ENCODE results near the gene AKAP14. TPM values are rescaled to one million over a fixed set of nuclear protein-coding genes. Genes with fewer than 3 reads are reported as not detected.
A peak's percentile ranks its signal among the peaks of the same experiment; 100 is the strongest.

The AKAP14 gene
- total and polyA plus RNA-seq, 2 of the 4 experiments (the other 2 are of a cell fraction), result not detected

DNA sequence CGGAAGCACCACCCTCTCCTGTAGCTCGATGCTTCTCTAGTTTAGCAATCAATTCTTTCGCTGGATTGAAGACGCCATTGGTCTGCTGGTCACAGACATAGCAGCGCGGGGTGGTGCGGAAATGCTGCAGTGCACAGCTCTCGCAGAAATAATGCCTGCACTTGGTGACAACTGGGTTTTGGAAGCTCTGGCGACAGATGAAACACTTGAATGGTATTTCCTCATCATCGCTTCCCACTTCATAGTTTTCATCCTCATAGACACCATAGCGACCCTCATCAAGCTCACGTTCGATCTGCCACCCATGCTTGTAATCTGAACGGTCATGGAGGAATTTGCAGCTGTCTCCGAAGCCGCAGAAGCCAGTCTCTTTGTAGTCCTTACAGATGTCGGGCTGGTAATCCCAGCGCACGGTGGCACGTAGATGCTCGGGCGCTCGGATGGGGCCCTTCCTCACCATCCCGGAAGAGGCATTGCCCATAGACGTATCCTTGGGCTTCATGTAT is 25.0 kb upstream of the AKAP14 start:
- POLR2A ChIA-PET (ENCODE audit: unreplicated experiment), result interaction anchor here (1.0 to 1.1 kb wide), 2 partner anchors 9 to 18 kb away, joined by 3 read pairs; partner anchors contain the start of gene UPF3B
- intact Hi-C loops (cut with micrococcal nuclease), result loop anchor here (2.0 to 5.0 kb wide), 2 partner anchors 80 to 263 kb away; partner anchors contain the start of genes NKRF and RPL39
- no peak for TF ChIP-seq NFE2L2 (IDR thresholded peaks at IDR 0.05; ENCODE audit: low read depth, low read length)
- TF ChIP-seq FOS (IDR thresholded peaks at IDR 0.05; ENCODE audit: low read depth, low read length), result no peak
- TF ChIP-seq POLR2A (IDR thresholded peaks at IDR 0.05; ENCODE audit: low read depth, low read length), result no peak
- no peak for TF ChIP-seq MXI1 (IDR thresholded peaks at IDR 0.05; ENCODE audit: borderline replicate concordance, low read depth, low read length)
- TF ChIP-seq CHD1 (IDR thresholded peaks at IDR 0.05; ENCODE audit: low read depth, low read length), result no peak
- no peak for TF ChIP-seq MAFK (IDR thresholded peaks at IDR 0.05; ENCODE audit: low read depth, low read length)
- TF ChIP-seq, protein P1, sequence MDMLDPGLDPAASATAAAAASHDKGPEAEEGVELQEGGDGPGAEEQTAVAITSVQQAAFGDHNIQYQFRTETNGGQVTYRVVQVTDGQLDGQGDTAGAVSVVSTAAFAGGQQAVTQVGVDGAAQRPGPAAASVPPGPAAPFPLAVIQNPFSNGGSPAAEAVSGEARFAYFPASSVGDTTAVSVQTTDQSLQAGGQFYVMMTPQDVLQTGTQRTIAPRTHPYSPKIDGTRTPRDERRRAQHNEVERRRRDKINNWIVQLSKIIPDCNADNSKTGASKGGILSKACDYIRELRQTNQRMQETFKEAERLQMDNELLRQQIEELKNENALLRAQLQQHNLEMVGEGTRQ (IDR thresholded peaks at IDR 0.05; ENCODE audit: low read depth, low read length), result no peak
- no peak for TF ChIP-seq SMC3 (IDR thresholded peaks at IDR 0.05; ENCODE audit: low read depth, low read length)
- TF ChIP-seq RCOR1 (IDR thresholded peaks at IDR 0.05; ENCODE audit: insufficient replicate concordance, low read length), result no peak
- no peak for TF ChIP-seq RAD21 (IDR thresholded peaks at IDR 0.05; ENCODE audit: low read length)
- TF ChIP-seq, protein P2, sequence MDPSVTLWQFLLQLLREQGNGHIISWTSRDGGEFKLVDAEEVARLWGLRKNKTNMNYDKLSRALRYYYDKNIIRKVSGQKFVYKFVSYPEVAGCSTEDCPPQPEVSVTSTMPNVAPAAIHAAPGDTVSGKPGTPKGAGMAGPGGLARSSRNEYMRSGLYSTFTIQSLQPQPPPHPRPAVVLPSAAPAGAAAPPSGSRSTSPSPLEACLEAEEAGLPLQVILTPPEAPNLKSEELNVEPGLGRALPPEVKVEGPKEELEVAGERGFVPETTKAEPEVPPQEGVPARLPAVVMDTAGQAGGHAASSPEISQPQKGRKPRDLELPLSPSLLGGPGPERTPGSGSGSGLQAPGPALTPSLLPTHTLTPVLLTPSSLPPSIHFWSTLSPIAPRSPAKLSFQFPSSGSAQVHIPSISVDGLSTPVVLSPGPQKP (IDR thresholded peaks at IDR 0.05; ENCODE audit: borderline replicate concordance, low read depth, low read length), result no peak
- no peak for TF ChIP-seq BHLHE40 (IDR thresholded peaks at IDR 0.05; ENCODE audit: low read depth, low read length)
- TF ChIP-seq CEBPB (IDR thresholded peaks at IDR 0.05; ENCODE audit: low read depth, low read length), result no peak; the same call in 1 of the 2 replicates
- no peak for TF ChIP-seq MAZ (IDR thresholded peaks at IDR 0.05; ENCODE audit: borderline replicate concordance, low read depth, low read length)
- TF ChIP-seq, protein P3, sequence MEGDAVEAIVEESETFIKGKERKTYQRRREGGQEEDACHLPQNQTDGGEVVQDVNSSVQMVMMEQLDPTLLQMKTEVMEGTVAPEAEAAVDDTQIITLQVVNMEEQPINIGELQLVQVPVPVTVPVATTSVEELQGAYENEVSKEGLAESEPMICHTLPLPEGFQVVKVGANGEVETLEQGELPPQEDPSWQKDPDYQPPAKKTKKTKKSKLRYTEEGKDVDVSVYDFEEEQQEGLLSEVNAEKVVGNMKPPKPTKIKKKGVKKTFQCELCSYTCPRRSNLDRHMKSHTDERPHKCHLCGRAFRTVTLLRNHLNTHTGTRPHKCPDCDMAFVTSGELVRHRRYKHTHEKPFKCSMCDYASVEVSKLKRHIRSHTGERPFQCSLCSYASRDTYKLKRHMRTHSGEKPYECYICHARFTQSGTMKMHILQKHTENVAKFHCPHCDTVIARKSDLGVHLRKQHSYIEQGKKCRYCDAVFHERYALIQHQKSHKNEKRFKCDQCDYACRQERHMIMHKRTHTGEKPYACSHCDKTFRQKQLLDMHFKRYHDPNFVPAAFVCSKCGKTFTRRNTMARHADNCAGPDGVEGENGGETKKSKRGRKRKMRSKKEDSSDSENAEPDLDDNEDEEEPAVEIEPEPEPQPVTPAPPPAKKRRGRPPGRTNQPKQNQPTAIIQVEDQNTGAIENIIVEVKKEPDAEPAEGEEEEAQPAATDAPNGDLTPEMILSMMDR (conservative IDR thresholded peaks at IDR 0.05; ENCODE audit: low read depth, low read length), result no peak

More for the DNA sequence above, 25.0 kb upstream of the AKAP14 start:
- Histone ChIP-seq H3K4me2 (ENCODE audit: low read depth, low read length) (peak overlapping the region; percentile 89), H2AK5ac (ENCODE audit: low read depth, low read length) (peak overlapping the region; percentile 40; the same call in 1 of the 2 replicates), H3K27ac (ENCODE audit: insufficient read depth, low read length) (peak overlapping the region; percentile 81), H3K4me3 (ENCODE audit: insufficient read depth, low read depth, low read length) (peak overlapping the region; percentile 89), H3K9me3 (ENCODE audit: control insufficient read depth, insufficient read depth, low read length) (no peaks in the 10 kb centered on the region), H4K91ac (ENCODE audit: insufficient read depth, low read depth, low read length) (peak overlapping the region; percentile 65), H3K4ac (ENCODE audit: low read depth, low read length) (peak overlapping the region; percentile 76), H3K79me1 (ENCODE audit: low read depth in 1 of 2, low read length in 2 of 2) (peaks cover 0 to 11% of the 10 kb centered on the region in 2 experiments; a peak in 3 of 4 replicates), H3K36me3 (ENCODE audit: control insufficient read depth, insufficient read depth, low read length) (no peaks in the 10 kb centered on the region; the same call in 1 of the 2 replicates), H3K23ac (ENCODE audit: low read depth, low read length) (peak overlapping the region; percentile 46), H2BK15ac (ENCODE audit: low read depth, low read length) (no peak overlapping the region), H2BK120ac (ENCODE audit: low read depth, low read length) (peak overlapping the region; percentile 8; the same call in 1 of the 2 replicates), H4K20me1 (ENCODE audit: insufficient read depth, low read length) (peaks cover 3% of the 10 kb centered on the region; the same call in 1 of the 2 replicates), H4K8ac (ENCODE audit: low read depth in 2 of 2, low read length in 2 of 2) (peak overlapping the region; percentile 72; a peak in 3 of 4 replicates), H3K9ac (ENCODE audit: low read depth, low read length) (peak overlapping the region; percentile 87), H3K56ac (ENCODE audit: extremely low read depth, insufficient read depth, low read length) (peak overlapping the region; percentile 75), H4K5ac (ENCODE audit: low read depth, low read length) (peak overlapping the region; percentile 67), H2AK9ac (replicated peaks; ENCODE audit: low read depth, low read length, poor library complexity) (peak overlapping the region; percentile 96), H2AFZ (replicated peaks; ENCODE audit: low read length, poor library complexity) (peak overlapping the region; percentile 94), H2BK20ac (ENCODE audit: low read depth, low read length) (no peak overlapping the region), H2BK5ac (ENCODE audit: low read depth, low read length, poor library complexity, severe bottlenecking) (peak overlapping the region; percentile 69), H3K14ac (replicated peaks; ENCODE audit: low read depth, low read length) (peak overlapping the region; percentile 43), H3K18ac (ENCODE audit: low read depth, low read length) (peak overlapping the region; percentile 72; the same call in 1 of the 2 replicates), H3K4me1 (ENCODE audit: control insufficient read depth, insufficient read depth, low read length) (no peaks in the 10 kb centered on the region), H3K9me1 (ENCODE audit: insufficient read depth, low read length) (no peaks in the 10 kb centered on the region), H3K27me3 (ENCODE audit: control insufficient read depth, insufficient read depth, low read length) (no peaks in the 10 kb centered on the region)
- DNase-seq (peak; percentile 23), ATAC-seq (ENCODE audit: low read depth) (peak; percentile 48)
- 52% methylated on average over 10 of the region's 25 CpGs; no CpG with 5 or more reads in 1 of the 2 experiments for WGBS, 2 experiments (ENCODE audit: extremely low coverage in 2 of 2, insufficient read length in 1 of 2)
- in situ Hi-C loops (cut with MboI; ENCODE audit: low sequenced_read_pairs), result no loop called here
- dilution Hi-C loops (cut with HindIII; ENCODE audit: low sequenced_read_pairs, unreplicated experiment), result no loop called here
- CTCF ChIA-PET, result interaction anchor here (1.3 kb wide), 1 partner anchor 10 kb away, joined by 4 read pairs; no protein-coding TSS in a partner anchor
- BruUV-seq (replicated peaks), result TSS peak; percentile 83
